Uterus (tissue), 2 donors: Measurements from ENCODE around the gene STON1.

ENCODE experiments used
- CTCF ChIP-seq, 4 experiments: fragments of 200-600 bp in 2 of 4; fragments of 450-650 bp in 2 of 4; sonication (generic) in 2 of 4; IDR thresholded peaks; one replicate each; pipeline ENCODE4 v1.5.1; 2016 to 2019; ENCODE audit warnings: antibody characterized with exemption in 4 of 4, mild to moderate bottlenecking in 2 of 4, moderate library complexity in 1 of 4
- POLR2A ChIP-seq, 2 donors: fragments of 450-650 bp; IDR thresholded peaks; one replicate each; pipeline ENCODE4 v1.6.1; 2016; ENCODE audit warnings: antibody characterized with exemption in 2 of 2, mild to moderate bottlenecking in 1 of 2, moderate library complexity in 1 of 2

- TF ChIP-seq POLR2A (IDR thresholded peaks at IDR 0.05) (no peak), CTCF (IDR thresholded peaks at IDR 0.05) (no peak)
Observed at GRCh38 chr2:48560546-48561209, 30.7 kb downstream of the STON1 start.
